ENCODE data around the gene PHYHD1.

DNA sequence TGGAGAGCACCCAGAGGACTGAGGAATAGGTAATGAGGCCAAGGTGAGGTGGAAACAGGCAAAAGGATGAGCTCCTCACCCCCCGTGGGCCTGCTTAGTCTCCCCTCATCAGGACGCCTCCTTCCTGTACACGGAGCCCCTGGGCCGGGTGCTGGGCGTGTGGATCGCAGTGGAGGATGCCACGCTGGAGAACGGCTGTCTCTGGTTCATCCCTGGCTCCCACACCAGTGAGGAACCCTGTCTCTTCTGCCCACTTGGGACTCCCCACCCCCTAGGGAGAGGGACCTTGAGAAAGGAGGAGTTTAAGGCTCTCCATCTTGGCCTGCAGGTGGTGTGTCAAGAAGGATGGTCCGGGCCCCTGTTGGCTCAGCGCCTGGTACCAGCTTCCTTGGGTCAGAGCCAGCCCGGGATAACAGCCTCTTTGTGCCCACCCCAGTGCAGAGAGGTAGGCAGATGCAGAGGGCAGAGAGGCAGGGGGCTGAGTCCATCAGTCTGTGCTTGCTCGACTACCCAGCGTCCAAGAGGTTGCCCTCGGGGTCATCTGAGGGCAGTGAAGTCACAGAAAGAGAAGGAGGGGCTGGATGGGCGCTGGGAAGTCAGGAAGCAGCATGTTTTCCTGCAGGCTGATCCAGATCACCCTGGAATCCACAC is 19.6 kb downstream of the PHYHD1 start:
- TF ChIP-seq EZH2phosphoT487 (IDR thresholded peaks at IDR 0.05; ENCODE audit: borderline replicate concordance, low read length) (no peak), EZH2 (IDR thresholded peaks at IDR 0.05; ENCODE audit: low read length, unreplicated experiment) (no peak)
- TF ChIP-seq, protein P1, sequence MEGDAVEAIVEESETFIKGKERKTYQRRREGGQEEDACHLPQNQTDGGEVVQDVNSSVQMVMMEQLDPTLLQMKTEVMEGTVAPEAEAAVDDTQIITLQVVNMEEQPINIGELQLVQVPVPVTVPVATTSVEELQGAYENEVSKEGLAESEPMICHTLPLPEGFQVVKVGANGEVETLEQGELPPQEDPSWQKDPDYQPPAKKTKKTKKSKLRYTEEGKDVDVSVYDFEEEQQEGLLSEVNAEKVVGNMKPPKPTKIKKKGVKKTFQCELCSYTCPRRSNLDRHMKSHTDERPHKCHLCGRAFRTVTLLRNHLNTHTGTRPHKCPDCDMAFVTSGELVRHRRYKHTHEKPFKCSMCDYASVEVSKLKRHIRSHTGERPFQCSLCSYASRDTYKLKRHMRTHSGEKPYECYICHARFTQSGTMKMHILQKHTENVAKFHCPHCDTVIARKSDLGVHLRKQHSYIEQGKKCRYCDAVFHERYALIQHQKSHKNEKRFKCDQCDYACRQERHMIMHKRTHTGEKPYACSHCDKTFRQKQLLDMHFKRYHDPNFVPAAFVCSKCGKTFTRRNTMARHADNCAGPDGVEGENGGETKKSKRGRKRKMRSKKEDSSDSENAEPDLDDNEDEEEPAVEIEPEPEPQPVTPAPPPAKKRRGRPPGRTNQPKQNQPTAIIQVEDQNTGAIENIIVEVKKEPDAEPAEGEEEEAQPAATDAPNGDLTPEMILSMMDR (conservative IDR thresholded peaks at IDR 0.05; ENCODE audit: low read depth, low read length), result no peak
